ENCODE measurements around the gene NANS.

Gene NANS

DNA sequence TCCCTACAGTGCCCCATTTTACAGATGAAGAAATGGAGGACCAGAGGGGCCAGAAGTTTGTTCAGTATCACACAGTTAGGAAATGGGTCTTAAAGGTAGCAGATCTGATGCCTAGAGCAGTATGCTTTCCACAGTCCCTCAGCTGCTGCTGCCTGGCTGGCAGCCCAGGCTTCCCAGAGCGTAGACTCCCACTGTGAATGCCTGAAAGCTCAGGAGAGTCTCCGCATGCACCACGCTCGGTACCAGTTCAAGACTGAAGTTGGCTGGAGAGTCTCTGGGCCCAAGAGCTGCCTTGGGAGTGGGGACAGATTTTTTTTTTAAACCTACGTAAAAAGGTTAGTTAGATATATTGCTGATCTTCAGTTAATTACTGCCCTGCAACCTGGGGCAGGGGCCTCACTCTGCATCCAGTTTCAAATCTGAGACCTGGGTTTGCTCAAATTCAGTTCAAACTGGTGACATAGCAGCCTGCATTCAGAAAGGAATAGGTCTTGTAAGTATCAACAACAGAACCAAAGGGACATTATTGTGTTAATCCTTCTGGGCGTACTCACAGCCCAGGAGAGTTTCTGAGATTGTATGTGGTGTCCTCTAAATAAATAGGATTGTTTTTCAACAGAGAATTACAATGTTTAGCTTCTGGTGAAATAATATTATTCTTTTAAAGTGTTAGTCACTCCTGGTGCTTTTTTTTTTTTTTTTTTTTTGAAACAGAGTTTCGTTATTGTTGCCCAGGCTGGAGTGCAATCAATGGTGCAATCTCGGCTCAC lies 8.3 kb downstream of the NANS start:
- no peak for ATAC-seq
- TF ChIP-seq ZFP30 (CRISPR knock-in tag; IDR thresholded peaks at IDR 0.05), result no peak
- TF ChIP-seq ZNF70 (CRISPR knock-in tag; IDR thresholded peaks at IDR 0.05), result no peak
- TF ChIP-seq OSR1 (CRISPR knock-in tag; IDR thresholded peaks at IDR 0.05), result no peak
- TF ChIP-seq TOX (CRISPR knock-in tag; IDR thresholded peaks at IDR 0.05; ENCODE audit: borderline replicate concordance), result no peak
- no peak for TF ChIP-seq ZFP3 (CRISPR knock-in tag; IDR thresholded peaks at IDR 0.05)
- TF ChIP-seq ARNTL (CRISPR knock-in tag; IDR thresholded peaks at IDR 0.05; ENCODE audit: borderline replicate concordance, low read depth), result no peak
- TF ChIP-seq ZNF8 (CRISPR knock-in tag; IDR thresholded peaks at IDR 0.05), result no peak
- TF ChIP-seq ISL1 (CRISPR knock-in tag; IDR thresholded peaks at IDR 0.05), result no peak

DNA sequence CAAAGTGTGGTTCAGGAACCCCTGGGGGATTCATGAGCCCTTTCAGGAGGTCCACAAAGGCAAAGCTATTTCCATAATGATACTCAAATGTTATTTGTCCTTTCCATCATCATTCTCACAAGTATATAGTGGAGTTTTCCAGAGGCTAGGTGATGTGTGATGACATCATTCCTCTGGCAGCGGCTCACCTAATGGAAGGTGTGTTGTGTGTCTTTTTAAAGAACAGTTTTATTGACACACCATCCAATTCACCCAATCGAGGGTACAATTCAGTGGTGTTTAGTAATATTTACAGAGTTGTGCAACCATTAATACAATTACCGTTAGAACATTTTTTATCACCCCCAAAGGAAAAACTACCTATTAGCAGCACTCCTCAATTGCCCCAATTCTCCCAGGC lies 9.7 kb downstream of the NANS start:
- TF ChIP-seq ZNF565 (CRISPR knock-in tag; conservative IDR thresholded peaks at IDR 0.05; ENCODE audit: low read depth) (no peak), ISL1 (CRISPR knock-in tag; IDR thresholded peaks at IDR 0.05) (no peak), GLIS3 (CRISPR knock-in tag; IDR thresholded peaks at IDR 0.05) (no peak), RARB (CRISPR knock-in tag; IDR thresholded peaks at IDR 0.05) (no peak), ZC3H10 (CRISPR knock-in tag; IDR thresholded peaks at IDR 0.05) (no peak), TCF4 (CRISPR knock-in tag; IDR thresholded peaks at IDR 0.05; ENCODE audit: borderline replicate concordance) (no peak), CSDC2 (CRISPR knock-in tag; IDR thresholded peaks at IDR 0.05) (no peak), ARNTL (CRISPR knock-in tag; IDR thresholded peaks at IDR 0.05; ENCODE audit: borderline replicate concordance, low read depth) (no peak), BACH2 (CRISPR knock-in tag; IDR thresholded peaks at IDR 0.05; ENCODE audit: borderline replicate concordance) (no peak)
- TF ChIP-seq, protein P1, sequence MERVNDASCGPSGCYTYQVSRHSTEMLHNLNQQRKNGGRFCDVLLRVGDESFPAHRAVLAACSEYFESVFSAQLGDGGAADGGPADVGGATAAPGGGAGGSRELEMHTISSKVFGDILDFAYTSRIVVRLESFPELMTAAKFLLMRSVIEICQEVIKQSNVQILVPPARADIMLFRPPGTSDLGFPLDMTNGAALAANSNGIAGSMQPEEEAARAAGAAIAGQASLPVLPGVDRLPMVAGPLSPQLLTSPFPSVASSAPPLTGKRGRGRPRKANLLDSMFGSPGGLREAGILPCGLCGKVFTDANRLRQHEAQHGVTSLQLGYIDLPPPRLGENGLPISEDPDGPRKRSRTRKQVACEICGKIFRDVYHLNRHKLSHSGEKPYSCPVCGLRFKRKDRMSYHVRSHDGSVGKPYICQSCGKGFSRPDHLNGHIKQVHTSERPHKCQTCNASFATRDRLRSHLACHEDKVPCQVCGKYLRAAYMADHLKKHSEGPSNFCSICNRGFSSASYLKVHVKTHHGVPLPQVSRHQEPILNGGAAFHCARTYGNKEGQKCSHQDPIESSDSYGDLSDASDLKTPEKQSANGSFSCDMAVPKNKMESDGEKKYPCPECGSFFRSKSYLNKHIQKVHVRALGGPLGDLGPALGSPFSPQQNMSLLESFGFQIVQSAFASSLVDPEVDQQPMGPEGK (CRISPR knock-in tag; IDR thresholded peaks at IDR 0.05; ENCODE audit: borderline replicate concordance), result no peak
- TF ChIP-seq, protein P2, sequence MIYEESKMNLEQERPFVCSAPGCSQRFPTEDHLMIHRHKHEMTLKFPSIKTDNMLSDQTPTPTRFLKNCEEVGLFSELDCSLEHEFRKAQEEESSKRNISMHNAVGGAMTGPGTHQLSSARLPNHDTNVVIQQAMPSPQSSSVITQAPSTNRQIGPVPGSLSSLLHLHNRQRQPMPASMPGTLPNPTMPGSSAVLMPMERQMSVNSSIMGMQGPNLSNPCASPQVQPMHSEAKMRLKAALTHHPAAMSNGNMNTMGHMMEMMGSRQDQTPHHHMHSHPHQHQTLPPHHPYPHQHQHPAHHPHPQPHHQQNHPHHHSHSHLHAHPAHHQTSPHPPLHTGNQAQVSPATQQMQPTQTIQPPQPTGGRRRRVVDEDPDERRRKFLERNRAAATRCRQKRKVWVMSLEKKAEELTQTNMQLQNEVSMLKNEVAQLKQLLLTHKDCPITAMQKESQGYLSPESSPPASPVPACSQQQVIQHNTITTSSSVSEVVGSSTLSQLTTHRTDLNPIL (CRISPR knock-in tag; IDR thresholded peaks at IDR 0.05; ENCODE audit: low read depth), result no peak
- TF ChIP-seq, protein P3, sequence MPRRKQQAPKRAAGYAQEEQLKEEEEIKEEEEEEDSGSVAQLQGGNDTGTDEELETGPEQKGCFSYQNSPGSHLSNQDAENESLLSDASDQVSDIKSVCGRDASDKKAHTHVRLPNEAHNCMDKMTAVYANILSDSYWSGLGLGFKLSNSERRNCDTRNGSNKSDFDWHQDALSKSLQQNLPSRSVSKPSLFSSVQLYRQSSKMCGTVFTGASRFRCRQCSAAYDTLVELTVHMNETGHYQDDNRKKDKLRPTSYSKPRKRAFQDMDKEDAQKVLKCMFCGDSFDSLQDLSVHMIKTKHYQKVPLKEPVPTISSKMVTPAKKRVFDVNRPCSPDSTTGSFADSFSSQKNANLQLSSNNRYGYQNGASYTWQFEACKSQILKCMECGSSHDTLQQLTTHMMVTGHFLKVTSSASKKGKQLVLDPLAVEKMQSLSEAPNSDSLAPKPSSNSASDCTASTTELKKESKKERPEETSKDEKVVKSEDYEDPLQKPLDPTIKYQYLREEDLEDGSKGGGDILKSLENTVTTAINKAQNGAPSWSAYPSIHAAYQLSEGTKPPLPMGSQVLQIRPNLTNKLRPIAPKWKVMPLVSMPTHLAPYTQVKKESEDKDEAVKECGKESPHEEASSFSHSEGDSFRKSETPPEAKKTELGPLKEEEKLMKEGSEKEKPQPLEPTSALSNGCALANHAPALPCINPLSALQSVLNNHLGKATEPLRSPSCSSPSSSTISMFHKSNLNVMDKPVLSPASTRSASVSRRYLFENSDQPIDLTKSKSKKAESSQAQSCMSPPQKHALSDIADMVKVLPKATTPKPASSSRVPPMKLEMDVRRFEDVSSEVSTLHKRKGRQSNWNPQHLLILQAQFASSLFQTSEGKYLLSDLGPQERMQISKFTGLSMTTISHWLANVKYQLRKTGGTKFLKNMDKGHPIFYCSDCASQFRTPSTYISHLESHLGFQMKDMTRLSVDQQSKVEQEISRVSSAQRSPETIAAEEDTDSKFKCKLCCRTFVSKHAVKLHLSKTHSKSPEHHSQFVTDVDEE (CRISPR knock-in tag; IDR thresholded peaks at IDR 0.05), result no peak
- ATAC-seq, result no peak

DNA sequence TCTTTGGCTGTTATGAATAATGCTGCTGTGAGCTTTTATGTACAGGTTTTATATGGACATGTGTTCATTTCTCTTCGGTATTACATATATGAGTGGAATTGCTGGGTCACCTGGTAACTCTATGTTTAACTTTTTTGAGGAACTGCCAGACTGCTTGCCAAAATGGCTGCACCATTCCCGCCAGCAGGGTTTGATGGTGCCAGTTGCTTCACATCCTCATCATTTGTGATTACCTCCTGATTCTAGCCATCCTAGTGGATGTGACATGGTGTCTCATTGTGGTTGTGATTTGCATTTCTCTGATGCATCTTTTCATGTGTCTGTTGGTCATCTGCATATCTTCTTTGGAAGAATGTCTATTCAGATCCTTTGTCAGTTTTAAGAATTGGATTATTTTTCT lies 10.7 kb downstream of the NANS start:
- TF ChIP-seq ZNF70 (CRISPR knock-in tag; IDR thresholded peaks at IDR 0.05) (no peak), ESRRG (CRISPR knock-in tag; IDR thresholded peaks at IDR 0.05) (no peak)
- no peak for ATAC-seq

DNA sequence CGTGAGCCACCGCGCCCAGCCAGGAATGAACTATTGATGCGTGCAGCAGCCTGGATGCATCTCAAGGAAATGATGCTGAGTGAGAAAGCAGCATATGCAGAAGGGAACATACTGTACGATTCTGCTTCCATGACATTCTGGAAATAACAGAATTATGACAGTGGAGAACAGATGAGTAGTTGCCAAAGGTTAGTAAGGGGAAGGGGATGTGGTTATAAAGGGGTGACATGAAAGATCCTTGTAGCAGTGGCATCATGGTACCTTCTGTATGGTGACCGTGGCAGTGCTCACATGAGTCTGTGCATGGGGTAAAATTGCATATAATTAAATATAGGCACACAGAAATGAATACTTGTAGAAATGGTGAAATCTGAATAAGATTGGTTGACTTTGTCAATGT lies 13.0 kb downstream of the NANS start:
- ATAC-seq, result no peak
- no peak for TF ChIP-seq TCF4 (CRISPR knock-in tag; IDR thresholded peaks at IDR 0.05; ENCODE audit: borderline replicate concordance)
- no peak for TF ChIP-seq ZNF70 (CRISPR knock-in tag; IDR thresholded peaks at IDR 0.05)
- TF ChIP-seq ZFP30 (CRISPR knock-in tag; IDR thresholded peaks at IDR 0.05), result no peak
- TF ChIP-seq ISL1 (CRISPR knock-in tag; IDR thresholded peaks at IDR 0.05), result no peak
- TF ChIP-seq ZFP3 (CRISPR knock-in tag; IDR thresholded peaks at IDR 0.05), result no peak
- no peak for TF ChIP-seq ESRRG (CRISPR knock-in tag; IDR thresholded peaks at IDR 0.05)
- TF ChIP-seq, protein P3 (CRISPR knock-in tag; IDR thresholded peaks at IDR 0.05), result no peak
- TF ChIP-seq ZC3H10 (CRISPR knock-in tag; IDR thresholded peaks at IDR 0.05), result no peak
- TF ChIP-seq SNAI2 (CRISPR knock-in tag; IDR thresholded peaks at IDR 0.05), result no peak
- TF ChIP-seq TOX (CRISPR knock-in tag; IDR thresholded peaks at IDR 0.05; ENCODE audit: borderline replicate concordance), result no peak
- TF ChIP-seq OSR1 (CRISPR knock-in tag; IDR thresholded peaks at IDR 0.05), result no peak
- TF ChIP-seq, protein P4, sequence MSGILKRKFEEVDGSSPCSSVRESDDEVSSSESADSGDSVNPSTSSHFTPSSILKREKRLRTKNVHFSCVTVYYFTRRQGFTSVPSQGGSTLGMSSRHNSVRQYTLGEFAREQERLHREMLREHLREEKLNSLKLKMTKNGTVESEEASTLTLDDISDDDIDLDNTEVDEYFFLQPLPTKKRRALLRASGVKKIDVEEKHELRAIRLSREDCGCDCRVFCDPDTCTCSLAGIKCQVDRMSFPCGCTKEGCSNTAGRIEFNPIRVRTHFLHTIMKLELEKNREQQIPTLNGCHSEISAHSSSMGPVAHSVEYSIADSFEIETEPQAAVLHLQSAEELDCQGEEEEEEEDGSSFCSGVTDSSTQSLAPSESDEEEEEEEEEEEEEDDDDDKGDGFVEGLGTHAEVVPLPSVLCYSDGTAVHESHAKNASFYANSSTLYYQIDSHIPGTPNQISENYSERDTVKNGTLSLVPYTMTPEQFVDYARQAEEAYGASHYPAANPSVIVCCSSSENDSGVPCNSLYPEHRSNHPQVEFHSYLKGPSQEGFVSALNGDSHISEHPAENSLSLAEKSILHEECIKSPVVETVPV (CRISPR knock-in tag; IDR thresholded peaks at IDR 0.05), result no peak
- TF ChIP-seq ZNF565 (CRISPR knock-in tag; conservative IDR thresholded peaks at IDR 0.05; ENCODE audit: low read depth), result no peak
- TF ChIP-seq PPARA (CRISPR knock-in tag; IDR thresholded peaks at IDR 0.05; ENCODE audit: borderline replicate concordance), result no peak
- TF ChIP-seq, protein P1 (CRISPR knock-in tag; IDR thresholded peaks at IDR 0.05; ENCODE audit: borderline replicate concordance), result no peak
- no peak for TF ChIP-seq RARB (CRISPR knock-in tag; IDR thresholded peaks at IDR 0.05)
- no peak for TF ChIP-seq ZNF8 (CRISPR knock-in tag; IDR thresholded peaks at IDR 0.05)
